T-helper 22 cell (primary cell): ENCODE measurements around the gene ASTN2.

Experiments
- DNase-seq: peaks from one replicate; pipeline ENCODE4 v3.0.0-alpha.2; 2020; ENCODE audit warnings: low read depth

The ASTN2 gene

GRCh38 chr9:116661037-116661954 is 753.6 kb downstream of the ASTN2 start:
- DNase-seq = no peak

- no peak for DNase-seq
These were observed 756.6 kb downstream of the ASTN2 start for GRCh38 chr9:116658265-116658664.

- DNase-seq = no peak
These were observed 757.9 kb downstream of the ASTN2 start for GRCh38 chr9:116656977-116657376.

GRCh38 chr9:116656501-116656971 is 758.3 kb downstream of the ASTN2 start:
- no peak for DNase-seq

- no peak for DNase-seq
These were observed 760.9 kb downstream of the ASTN2 start for GRCh38 chr9:116654059-116654355.

- no peak for DNase-seq
These were observed 761.4 kb downstream of the ASTN2 start for GRCh38 chr9:116653348-116654058.

GRCh38 chr9:116647515-116647809 is 767.4 kb downstream of the ASTN2 start:
- no peak for DNase-seq

GRCh38 chr9:116646661-116647514 is 768.0 kb downstream of the ASTN2 start:
- DNase-seq = no peak

GRCh38 chr9:116644091-116644688 is 770.7 kb downstream of the ASTN2 start:
- DNase-seq = no peak

GRCh38 chr9:116643691-116644090 is 771.2 kb downstream of the ASTN2 start:
- no peak for DNase-seq

- DNase-seq = no peak
These were observed 773.4 kb downstream of the ASTN2 start for GRCh38 chr9:116641292-116642059.

- no peak for DNase-seq
These were observed 775.6 kb downstream of the ASTN2 start for GRCh38 chr9:116639251-116639741.

- DNase-seq = no peak
These were observed 778.9 kb downstream of the ASTN2 start for GRCh38 chr9:116635908-116636307.

- no peak for DNase-seq
These were observed 781.6 kb downstream of the ASTN2 start for GRCh38 chr9:116632990-116633838.

GRCh38 chr9:116629634-116630033 is 785.2 kb downstream of the ASTN2 start:
- no peak for DNase-seq

- DNase-seq = no peak
These were observed 786.1 kb downstream of the ASTN2 start for GRCh38 chr9:116628716-116629115.

GRCh38 chr9:116627433-116627832 is 787.4 kb downstream of the ASTN2 start:
- DNase-seq = no peak

GRCh38 chr9:116626762-116627161 is 788.1 kb downstream of the ASTN2 start:
- no peak for DNase-seq

- DNase-seq = no peak
These were observed 791.1 kb downstream of the ASTN2 start for GRCh38 chr9:116623715-116624114.

GRCh38 chr9:116617389-116617788 is 797.5 kb downstream of the ASTN2 start:
- no peak for DNase-seq
